RWPE1 (cell line): ENCODE measurements around the gene ROR1.

Experiments used
- CTCF ChIA-PET: fragments of 350-600 bp; sonication (Branson Sonifier 250); formaldehyde crosslinking; extraction: SDS; loops from one replicate; lab custom pipeline; 2021; lab: Yijun Ruan, JAX
- POLR2A ChIA-PET: fragments of 400-600 bp; formaldehyde crosslinking; extraction: SDS; loops from one replicate; lab custom pipeline; 2020; ENCODE audit warnings: antibody characterized with exemption; ENCODE audit not compliant: low non-redundant PET; lab: Yijun Ruan, JAX
- DNase-seq: peaks from one replicate; pipeline ENCODE4 v3.0.0; 2012; ENCODE audit warnings: low spot score
- H3K27ac ChIP-seq: fragments of 450-650 bp; 2 replicates; pipeline ENCODE4 v1.5.1; 2017
- CTCF ChIP-seq: fragments of 450-650 bp; conservative IDR thresholded peaks from 2 replicates; pipeline ENCODE4 v1.5.1; 2017; ENCODE audit warnings: low read depth, mild to moderate bottlenecking

The ROR1 gene

GRCh38 chr1:63966016-63966415, 192.2 kb downstream of the ROR1 start:
- CTCF ChIA-PET, result no interaction called here
- DNase-seq, result no peak

GRCh38 chr1:63967901-63968300, 194.1 kb downstream of the ROR1 start:
- no peak overlapping the region for H3K27ac ChIP-seq
- DNase-seq, result no peak
- ChIA-PET CTCF (no interaction called here), POLR2A (no interaction called here)
- TF ChIP-seq CTCF, result no peak

More at GRCh38 chr1:63966016-63966415, 192.2 kb downstream of the ROR1 start:
- POLR2A ChIA-PET, result no interaction called here
- H3K27ac ChIP-seq, result no peak overlapping the region
- no peak for TF ChIP-seq CTCF

GRCh38 chr1:63968663-63969440, 195.0 kb downstream of the ROR1 start:
- no peak overlapping the region for H3K27ac ChIP-seq
- no peak for TF ChIP-seq CTCF
- DNase-seq, result no peak
- CTCF ChIA-PET, result no interaction called here
- POLR2A ChIA-PET, result no interaction called here

GRCh38 chr1:63969441-63969901, 195.7 kb downstream of the ROR1 start:
- DNase-seq, result peak; percentile 77
- ChIA-PET POLR2A (no interaction called here), CTCF (no interaction called here)
- no peak for TF ChIP-seq CTCF
- no peak overlapping the region for H3K27ac ChIP-seq

GRCh38 chr1:63971557-63971956, 197.7 kb downstream of the ROR1 start:
- TF ChIP-seq CTCF, result no peak
- H3K27ac ChIP-seq, result no peak overlapping the region
- no peak for DNase-seq
- ChIA-PET CTCF (no interaction called here), POLR2A (no interaction called here)

- DNase-seq, result no peak
- ChIA-PET CTCF (no interaction called here), POLR2A (no interaction called here)
- TF ChIP-seq CTCF, result no peak
- H3K27ac ChIP-seq, result no peak overlapping the region
Measured at GRCh38 chr1:63973005-63973419, 199.2 kb downstream of the ROR1 start.
